Parathyroid adenoma (tissue), 2 donors: ENCODE measurements around the gene OR2T12.

Source experiments
- H2AFZ ChIP-seq: fragments of 300-600 bp; sonication (generic); one replicate; pipeline ENCODE4 v1.7.0; 2017; ENCODE audit warnings: antibody characterized with exemption, mild to moderate bottlenecking
- H3K27ac ChIP-seq: fragments of 300-600 bp; sonication (generic); one replicate; pipeline ENCODE4 v1.7.0; 2017
- H3K27me3 ChIP-seq: fragments of 300-600 bp; sonication (generic); one replicate; pipeline ENCODE4 v1.7.0; 2017; ENCODE audit warnings: low read length; ENCODE audit not compliant: control insufficient read depth, insufficient read depth
- H3K36me3 ChIP-seq: fragments of 300-600 bp; sonication (generic); one replicate; pipeline ENCODE4 v1.7.0; 2017; ENCODE audit warnings: low read length; ENCODE audit not compliant: control insufficient read depth, insufficient read depth
- H3K4me1 ChIP-seq: fragments of 300-600 bp; sonication (generic); one replicate; pipeline ENCODE4 v1.7.0; 2017; ENCODE audit warnings: control low read depth
- H3K4me2 ChIP-seq: fragments of 300-600 bp; sonication (generic); one replicate; pipeline ENCODE4 v1.7.0; 2017; ENCODE audit warnings: low read length
- H3K4me3 ChIP-seq: fragments of 300-600 bp; sonication (generic); one replicate; pipeline ENCODE4 v1.7.0; 2017; ENCODE audit warnings: low read depth, low read length
- H3K79me2 ChIP-seq: fragments of 300-600 bp; sonication (generic); one replicate; pipeline ENCODE4 v1.7.0; 2017; ENCODE audit warnings: control low read depth
- H3K9ac ChIP-seq: fragments of 300-600 bp; sonication (generic); one replicate; pipeline ENCODE4 v1.7.0; 2017; ENCODE audit warnings: mild to moderate bottlenecking
- H3K9me3 ChIP-seq: fragments of 300-600 bp; sonication (generic); one replicate; pipeline ENCODE4 v1.7.0; 2017; ENCODE audit warnings: low read length; ENCODE audit not compliant: control insufficient read depth
- TF ChIP-seq, protein P1 (sequence below): fragments of 300-600 bp; sonication (generic); IDR thresholded peaks from one replicate; pipeline ENCODE4 v1.7.0; 2017; ENCODE audit warnings: antibody characterized with exemption, mild to moderate bottlenecking
- donor health status: primary hyperparathyroidism.

The OR2T12 gene, protein sequence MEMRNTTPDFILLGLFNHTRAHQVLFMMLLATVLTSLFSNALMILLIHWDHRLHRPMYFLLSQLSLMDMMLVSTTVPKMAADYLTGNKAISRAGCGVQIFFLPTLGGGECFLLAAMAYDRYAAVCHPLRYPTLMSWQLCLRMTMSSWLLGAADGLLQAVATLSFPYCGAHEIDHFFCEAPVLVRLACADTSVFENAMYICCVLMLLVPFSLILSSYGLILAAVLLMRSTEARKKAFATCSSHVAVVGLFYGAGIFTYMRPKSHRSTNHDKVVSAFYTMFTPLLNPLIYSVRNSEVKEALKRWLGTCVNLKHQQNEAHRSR

DNA sequence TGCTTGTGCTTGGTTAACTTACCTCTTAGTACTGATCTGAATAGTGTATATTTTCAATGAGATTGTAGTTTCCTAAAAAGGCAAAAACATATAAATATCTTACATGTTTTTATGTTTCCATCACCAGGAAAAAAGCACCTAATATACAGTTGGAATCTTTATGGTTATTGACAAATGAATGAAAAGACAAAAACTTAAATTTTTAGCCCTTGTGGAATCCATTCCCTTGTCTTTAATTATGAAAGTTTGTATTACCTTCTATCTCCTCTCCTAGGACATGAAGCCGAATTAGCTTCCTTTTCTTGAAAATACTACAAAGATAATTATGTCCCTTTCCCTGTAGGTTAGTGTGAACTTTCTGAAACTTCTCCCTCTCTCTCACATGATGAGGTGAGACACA lies at the start of gene OR2T12:
Gene OR2T12 (minus strand): TSS at position 101 of the 400 bp plus-strand sequence. CDS start 7,846 bp downstream, outside the sequence.
- Histone ChIP-seq H3K36me3 (no peaks in the 10 kb centered on the region), H3K9ac (no peak within 1 kb of the TSS), H3K9me3 (no peaks in the 10 kb centered on the region), H3K4me3 (no peak within 1 kb of the TSS), H3K4me1 (no peaks in the 10 kb centered on the region), H3K4me2 (no peak within 1 kb of the TSS), H3K79me2 (no peaks in the 10 kb centered on the region), H3K27ac (no peak within 1 kb of the TSS), H3K27me3 (no peaks in the 10 kb centered on the region), H2AFZ (no peak within 1 kb of the TSS)
- TF ChIP-seq, protein P1, sequence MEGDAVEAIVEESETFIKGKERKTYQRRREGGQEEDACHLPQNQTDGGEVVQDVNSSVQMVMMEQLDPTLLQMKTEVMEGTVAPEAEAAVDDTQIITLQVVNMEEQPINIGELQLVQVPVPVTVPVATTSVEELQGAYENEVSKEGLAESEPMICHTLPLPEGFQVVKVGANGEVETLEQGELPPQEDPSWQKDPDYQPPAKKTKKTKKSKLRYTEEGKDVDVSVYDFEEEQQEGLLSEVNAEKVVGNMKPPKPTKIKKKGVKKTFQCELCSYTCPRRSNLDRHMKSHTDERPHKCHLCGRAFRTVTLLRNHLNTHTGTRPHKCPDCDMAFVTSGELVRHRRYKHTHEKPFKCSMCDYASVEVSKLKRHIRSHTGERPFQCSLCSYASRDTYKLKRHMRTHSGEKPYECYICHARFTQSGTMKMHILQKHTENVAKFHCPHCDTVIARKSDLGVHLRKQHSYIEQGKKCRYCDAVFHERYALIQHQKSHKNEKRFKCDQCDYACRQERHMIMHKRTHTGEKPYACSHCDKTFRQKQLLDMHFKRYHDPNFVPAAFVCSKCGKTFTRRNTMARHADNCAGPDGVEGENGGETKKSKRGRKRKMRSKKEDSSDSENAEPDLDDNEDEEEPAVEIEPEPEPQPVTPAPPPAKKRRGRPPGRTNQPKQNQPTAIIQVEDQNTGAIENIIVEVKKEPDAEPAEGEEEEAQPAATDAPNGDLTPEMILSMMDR, result no peak

DNA sequence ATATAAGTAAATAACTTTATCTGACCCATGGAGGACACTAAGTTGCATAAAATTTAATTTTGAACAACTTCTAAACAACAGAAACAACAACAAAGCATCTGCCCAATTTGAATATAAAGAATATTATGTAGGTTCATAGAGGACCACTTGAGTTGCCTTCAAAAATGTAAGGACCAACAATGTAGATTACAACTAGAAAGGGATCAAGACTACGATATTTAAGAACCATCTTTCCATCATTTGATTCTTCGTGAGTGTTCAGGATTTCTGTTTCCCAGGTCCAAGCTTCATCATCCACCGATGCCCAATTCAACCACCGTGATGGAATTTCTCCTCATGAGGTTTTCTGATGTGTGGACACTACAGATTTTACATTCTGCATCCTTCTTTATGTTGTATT lies 45.3 kb upstream of the OR2T12 start, which contains the start of gene OR14C36:
Gene OR14C36 (plus strand): TSS at position 301 of the 400 bp plus-strand sequence. CDS start 0 bp downstream, at position 301.
- Histone ChIP-seq H3K4me2 (no peak within 1 kb of the TSS), H3K79me2 (no peaks in the 10 kb centered on the region), H3K9me3 (no peaks in the 10 kb centered on the region), H3K9ac (no peak within 1 kb of the TSS), H3K4me3 (no peak within 1 kb of the TSS), H3K27me3 (no peaks in the 10 kb centered on the region), H3K27ac (no peak within 1 kb of the TSS), H3K4me1 (no peaks in the 10 kb centered on the region), H3K36me3 (no peaks in the 10 kb centered on the region), H2AFZ (no peak within 1 kb of the TSS)
- TF ChIP-seq, protein P1, result no peak

DNA sequence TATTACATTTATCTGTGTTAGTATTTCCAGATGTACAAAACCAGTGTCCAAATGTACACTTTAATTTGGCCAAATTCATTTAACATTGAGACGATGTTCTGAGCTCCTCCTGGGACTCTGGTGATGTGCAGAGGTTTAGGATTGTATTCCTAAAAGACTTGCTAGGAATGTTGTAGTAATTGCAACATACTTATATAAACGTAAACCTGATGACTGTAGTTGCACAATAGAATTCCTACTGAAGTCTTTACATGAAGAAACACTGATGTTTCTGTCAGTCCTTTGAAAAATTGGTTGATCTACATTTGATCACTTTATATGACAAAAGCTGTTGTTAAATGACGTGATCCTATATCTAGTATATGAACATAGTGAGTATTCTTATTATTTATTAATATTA lies 40.2 kb upstream of the OR2T12 start:
- no peaks in the 10 kb centered on the region for H3K9me3 ChIP-seq
- no peak overlapping the region for H3K4me3 ChIP-seq
- H3K27me3 ChIP-seq, result no peaks in the 10 kb centered on the region
- no peaks in the 10 kb centered on the region for H3K4me1 ChIP-seq
- H3K79me2 ChIP-seq, result no peaks in the 10 kb centered on the region
- H2AFZ ChIP-seq, result no peak overlapping the region
- TF ChIP-seq, protein P1, result no peak
- no peak overlapping the region for H3K9ac ChIP-seq
- H3K4me2 ChIP-seq, result no peak overlapping the region
- H3K36me3 ChIP-seq, result no peaks in the 10 kb centered on the region
- no peak overlapping the region for H3K27ac ChIP-seq

DNA sequence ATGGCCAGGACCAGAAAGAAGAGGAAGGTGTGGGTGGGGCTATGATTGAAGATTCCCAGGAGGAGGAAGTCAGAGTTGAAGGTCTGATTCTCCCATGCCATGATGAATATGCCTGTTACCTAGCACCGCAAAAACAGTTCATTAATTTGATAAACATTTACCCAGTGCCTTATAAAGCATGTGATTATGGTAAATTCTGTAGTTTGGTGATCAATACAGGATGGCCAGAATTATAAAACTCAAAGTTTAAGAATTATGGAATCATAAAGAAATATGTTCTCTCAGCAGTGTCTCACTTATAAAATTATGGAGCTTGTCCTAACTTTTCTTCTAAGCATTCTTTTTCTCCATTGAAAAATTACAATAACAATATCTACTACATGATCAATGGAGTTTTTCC lies 21.2 kb upstream of the OR2T12 start, which contains the start of gene OR2M7:
Gene OR2M7 (minus strand): TSS at position 101 of the 400 bp plus-strand sequence. CDS start 0 bp downstream, at position 101.
- TF ChIP-seq, protein P1, result no peak
- Histone ChIP-seq H3K27ac (no peak within 1 kb of the TSS), H3K9ac (no peak within 1 kb of the TSS)

More for the DNA sequence above, 21.2 kb upstream of the OR2T12 start, which contains the start of gene OR2M7:
- Histone ChIP-seq H3K4me3 (no peak within 1 kb of the TSS), H3K27me3 (no peaks in the 10 kb centered on the region), H3K4me1 (no peaks in the 10 kb centered on the region), H2AFZ (no peak within 1 kb of the TSS), H3K36me3 (no peaks in the 10 kb centered on the region), H3K4me2 (no peak within 1 kb of the TSS), H3K9me3 (no peaks in the 10 kb centered on the region), H3K79me2 (no peaks in the 10 kb centered on the region)
